Uterus (tissue), 2 donors: ENCODE results near the gene KCNH8.

Experiments
- CTCF ChIP-seq, 4 experiments: fragments of 200-600 bp in 2 of 4; fragments of 450-650 bp in 2 of 4; sonication (generic) in 2 of 4; IDR thresholded peaks; one replicate each; pipeline ENCODE4 v1.5.1; 2016 to 2019; ENCODE audit warnings: antibody characterized with exemption in 4 of 4, mild to moderate bottlenecking in 2 of 4, moderate library complexity in 1 of 4
- POLR2A ChIP-seq, 2 donors: fragments of 450-650 bp; IDR thresholded peaks; one replicate each; pipeline ENCODE4 v1.6.1; 2016; ENCODE audit warnings: antibody characterized with exemption in 2 of 2, mild to moderate bottlenecking in 1 of 2, moderate library complexity in 1 of 2

- TF ChIP-seq CTCF (IDR thresholded peaks at IDR 0.05) (no peak), POLR2A (IDR thresholded peaks at IDR 0.05) (no peak)
These were observed 58.2 kb downstream of the KCNH8 start for GRCh38 chr3:19206540-19206939.
